ENCODE results near the gene MRPS17. TPM values are rescaled to one million over a fixed set of nuclear protein-coding genes. Genes with fewer than 3 reads are reported as not detected.

Gene MRPS17
- total and polyA plus RNA-seq, 9 of the 15 experiments (the other 6 are each of a cell fraction or from before 2014, with no cell fraction given) = 25.9 to 99.3 (median 43.9) TPM

GRCh38 chr7:55980266-55980665, 28.6 kb downstream of the MRPS17 start:
- Histone ChIP-seq H3K9me1 (ENCODE audit: control insufficient read depth, insufficient read depth, low read length) (no peaks in the 10 kb centered on the region), H3K9ac (ENCODE audit: insufficient read depth in 1 of 2, low read depth in 2 of 2, low read length in 2 of 2) (no peak overlapping the region), H3K27ac (ENCODE audit: extremely low read depth, low read depth, low read length) (no peak overlapping the region), H3K36me3 (ENCODE audit: control insufficient read depth, insufficient read depth, low read length) (peaks cover 68% of the 10 kb centered on the region), H3K9me3 (replicated peaks; ENCODE audit: control insufficient read depth, insufficient read depth, low read depth, low read length) (no peaks in the 10 kb centered on the region), H4K20me1 (replicated peaks; ENCODE audit: control insufficient read depth, insufficient read depth, low read length) (no peaks in the 10 kb centered on the region; the same call in 1 of the 2 replicates), H3K4me3 (no peak overlapping the region), H2AFZ (ENCODE audit: low read depth, low read length) (no peak overlapping the region), H3K79me2 (ENCODE audit: control insufficient read depth, insufficient read depth, low read length) (peaks cover 6% of the 10 kb centered on the region; the same call in 1 of the 3 replicates), H3K4me2 (ENCODE audit: insufficient read depth, low read length) (no peak overlapping the region), H3K27me3 (ENCODE audit: control insufficient read depth in 2 of 2, insufficient read depth in 2 of 2, low read length in 2 of 2) (no peaks in the 10 kb centered on the region), H3K4me1 (replicated peaks in 1 of 2; ENCODE audit: control insufficient read depth in 2 of 2, insufficient read depth in 2 of 2, low read length in 2 of 2) (no peaks in the 10 kb centered on the region)
- DNase-seq (ENCODE audit: extremely low read depth in 1 of 4, low spot score in 3 of 4) = no peak
- BruUV-seq (replicated peaks) = no TSS peak
- in situ Hi-C loops (cut with MboI) (no loop called here), intact Hi-C loops (cut with micrococcal nuclease) (no loop called here)
- 80% methylated on average over 3 of the region's 3 CpGs for WGBS (ENCODE audit: insufficient coverage, low coverage, missing lambda C conversion rate)
- FAIRE-seq = no peak
- no peak for ATAC-seq
- POLR2A ChIA-PET = interaction anchor here (1.6 kb wide), 1 partner anchor 9 kb away, joined by 7 read pairs; no protein-coding TSS in a partner anchor
- CTCF ChIA-PET (ENCODE audit: low intra/inter-chr PET ratio) = no interaction called here
- no peak for TF ChIP-seq ETS1 (conservative IDR thresholded peaks at IDR 0.05; ENCODE audit: control insufficient read depth, low read depth, low read length)
- TF ChIP-seq ZNF143 (CRISPR knock-in tag; IDR thresholded peaks at IDR 0.05) = no peak
- TF ChIP-seq ZNF316 (IDR thresholded peaks at IDR 0.05) = peak; percentile 52; the same call in 1 of the 2 replicates
- no peak for TF ChIP-seq NUFIP1 (IDR thresholded peaks at IDR 0.05; ENCODE audit: partially characterized antibody)
- no peak for TF ChIP-seq MCM5 (IDR thresholded peaks at IDR 0.05; ENCODE audit: low read depth)
- no peak for TF ChIP-seq ARID3B (CRISPR knock-in tag; IDR thresholded peaks at IDR 0.05; ENCODE audit: borderline replicate concordance)
